Hepatocyte (in vitro differentiated cells): Measurements from ENCODE around the gene CCDC148.

Source experiments
- CTCF ChIP-seq: fragments of 200-600 bp; sonication (generic); IDR thresholded peaks from 2 replicates; pipeline ENCODE4 v1.5.1; 2016; ENCODE audit warnings: antibody characterized with exemption, mild to moderate bottlenecking; ENCODE audit not compliant: poor library complexity
- EZH2 ChIP-seq: fragments of 200-600 bp; sonication (generic); IDR thresholded peaks from 2 replicates; pipeline ENCODE4 v1.6.1; 2016; ENCODE audit warnings: antibody characterized with exemption, mild to moderate bottlenecking, borderline replicate concordance
- EZH2phosphoT487 ChIP-seq: fragments of 200-600 bp; sonication (generic); IDR thresholded peaks from one replicate; pipeline ENCODE4 v1.6.1; 2018; ENCODE audit warnings: antibody characterized with exemption, mild to moderate bottlenecking, low read depth, moderate library complexity; ENCODE audit not compliant: unreplicated experiment, severe bottlenecking

- no peak for TF ChIP-seq CTCF
- TF ChIP-seq EZH2 = no peak
- no peak for TF ChIP-seq EZH2phosphoT487
These were observed 53.3 kb downstream of the CCDC148 start for GRCh38 chr2:158403237-158403636.
